ENCODE results near the gene VCL.

The VCL gene

DNA sequence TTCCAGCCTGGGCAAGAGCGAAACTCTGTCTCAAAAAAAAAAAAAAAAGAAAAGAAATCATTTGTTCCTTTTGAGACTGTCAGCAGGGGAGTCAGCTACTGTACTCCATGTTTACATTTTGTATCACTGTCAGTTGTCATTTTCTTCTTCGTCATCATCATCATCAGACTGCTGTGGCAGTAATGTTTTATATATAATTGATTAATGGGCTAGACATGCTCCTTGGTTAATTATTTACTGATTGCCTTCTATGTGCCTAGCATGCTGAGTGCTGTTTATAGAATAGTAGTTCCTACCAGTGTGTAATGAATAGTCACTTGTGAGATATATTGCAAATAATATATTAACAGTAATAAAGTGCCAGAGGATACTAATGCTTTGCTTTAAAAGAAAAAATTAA lies 50.5 kb downstream of the VCL start:
- TF ChIP-seq, protein P1, sequence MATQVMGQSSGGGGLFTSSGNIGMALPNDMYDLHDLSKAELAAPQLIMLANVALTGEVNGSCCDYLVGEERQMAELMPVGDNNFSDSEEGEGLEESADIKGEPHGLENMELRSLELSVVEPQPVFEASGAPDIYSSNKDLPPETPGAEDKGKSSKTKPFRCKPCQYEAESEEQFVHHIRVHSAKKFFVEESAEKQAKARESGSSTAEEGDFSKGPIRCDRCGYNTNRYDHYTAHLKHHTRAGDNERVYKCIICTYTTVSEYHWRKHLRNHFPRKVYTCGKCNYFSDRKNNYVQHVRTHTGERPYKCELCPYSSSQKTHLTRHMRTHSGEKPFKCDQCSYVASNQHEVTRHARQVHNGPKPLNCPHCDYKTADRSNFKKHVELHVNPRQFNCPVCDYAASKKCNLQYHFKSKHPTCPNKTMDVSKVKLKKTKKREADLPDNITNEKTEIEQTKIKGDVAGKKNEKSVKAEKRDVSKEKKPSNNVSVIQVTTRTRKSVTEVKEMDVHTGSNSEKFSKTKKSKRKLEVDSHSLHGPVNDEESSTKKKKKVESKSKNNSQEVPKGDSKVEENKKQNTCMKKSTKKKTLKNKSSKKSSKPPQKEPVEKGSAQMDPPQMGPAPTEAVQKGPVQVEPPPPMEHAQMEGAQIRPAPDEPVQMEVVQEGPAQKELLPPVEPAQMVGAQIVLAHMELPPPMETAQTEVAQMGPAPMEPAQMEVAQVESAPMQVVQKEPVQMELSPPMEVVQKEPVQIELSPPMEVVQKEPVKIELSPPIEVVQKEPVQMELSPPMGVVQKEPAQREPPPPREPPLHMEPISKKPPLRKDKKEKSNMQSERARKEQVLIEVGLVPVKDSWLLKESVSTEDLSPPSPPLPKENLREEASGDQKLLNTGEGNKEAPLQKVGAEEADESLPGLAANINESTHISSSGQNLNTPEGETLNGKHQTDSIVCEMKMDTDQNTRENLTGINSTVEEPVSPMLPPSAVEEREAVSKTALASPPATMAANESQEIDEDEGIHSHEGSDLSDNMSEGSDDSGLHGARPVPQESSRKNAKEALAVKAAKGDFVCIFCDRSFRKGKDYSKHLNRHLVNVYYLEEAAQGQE (IDR thresholded peaks at IDR 0.05; ENCODE audit: low read depth): no peak
- no peak for TF ChIP-seq TAF1 (IDR thresholded peaks at IDR 0.05; ENCODE audit: low read depth)
- TF ChIP-seq FOXM1 (IDR thresholded peaks at IDR 0.05; ENCODE audit: borderline replicate concordance, low read depth): no peak
- TF ChIP-seq EP300 (IDR thresholded peaks at IDR 0.05; ENCODE audit: borderline replicate concordance): no peak
- TF ChIP-seq, protein P2, sequence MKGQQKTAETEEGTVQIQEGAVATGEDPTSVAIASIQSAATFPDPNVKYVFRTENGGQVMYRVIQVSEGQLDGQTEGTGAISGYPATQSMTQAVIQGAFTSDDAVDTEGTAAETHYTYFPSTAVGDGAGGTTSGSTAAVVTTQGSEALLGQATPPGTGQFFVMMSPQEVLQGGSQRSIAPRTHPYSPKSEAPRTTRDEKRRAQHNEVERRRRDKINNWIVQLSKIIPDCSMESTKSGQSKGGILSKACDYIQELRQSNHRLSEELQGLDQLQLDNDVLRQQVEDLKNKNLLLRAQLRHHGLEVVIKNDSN (IDR thresholded peaks at IDR 0.05): no peak
- no peak for TF ChIP-seq YY1 (IDR thresholded peaks at IDR 0.05; ENCODE audit: low read depth)
- TF ChIP-seq CEBPB (IDR thresholded peaks at IDR 0.05): no peak
- no peak for TF ChIP-seq TEAD4 (IDR thresholded peaks at IDR 0.05)

DNA sequence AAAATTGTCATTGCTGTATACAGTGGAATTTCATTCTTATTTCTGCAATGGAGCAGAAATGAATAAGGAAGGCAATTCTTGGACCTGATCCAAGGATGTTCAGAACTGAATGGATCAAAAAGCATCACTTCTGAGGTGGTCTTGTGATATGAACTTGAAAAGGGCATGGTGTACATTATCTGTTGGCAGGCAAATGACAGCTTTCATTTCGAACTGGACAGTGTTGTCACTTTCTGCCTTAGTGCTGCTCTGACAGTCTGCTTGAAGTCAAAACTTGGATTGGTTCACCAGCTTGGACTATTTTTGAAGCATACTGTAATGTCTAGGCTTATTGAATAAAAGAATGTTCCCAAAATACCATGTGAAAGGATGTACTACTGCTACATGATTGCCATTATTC lies 52.0 kb downstream of the VCL start:
- TF ChIP-seq, protein P1 (IDR thresholded peaks at IDR 0.05; ENCODE audit: low read depth): no peak
- TF ChIP-seq NFIC (IDR thresholded peaks at IDR 0.05) (no peak; the same call in 1 of the 2 replicates), FOXM1 (IDR thresholded peaks at IDR 0.05; ENCODE audit: borderline replicate concordance, low read depth) (no peak), RAD21 (IDR thresholded peaks at IDR 0.05; ENCODE audit: low read depth) (no peak), TCF12 (IDR thresholded peaks at IDR 0.05; ENCODE audit: low read depth) (no peak), CREB1 (IDR thresholded peaks at IDR 0.05; ENCODE audit: low read depth) (no peak), CEBPB (IDR thresholded peaks at IDR 0.05) (no peak), EP300 (IDR thresholded peaks at IDR 0.05; ENCODE audit: borderline replicate concordance) (no peak), TEAD4 (IDR thresholded peaks at IDR 0.05) (no peak), ZBTB7A (IDR thresholded peaks at IDR 0.05; ENCODE audit: low read depth) (no peak), TAF1 (IDR thresholded peaks at IDR 0.05; ENCODE audit: low read depth) (no peak), EGR1 (IDR thresholded peaks at IDR 0.05) (no peak), YY1 (IDR thresholded peaks at IDR 0.05; ENCODE audit: low read depth) (no peak)
- TF ChIP-seq, protein P3, sequence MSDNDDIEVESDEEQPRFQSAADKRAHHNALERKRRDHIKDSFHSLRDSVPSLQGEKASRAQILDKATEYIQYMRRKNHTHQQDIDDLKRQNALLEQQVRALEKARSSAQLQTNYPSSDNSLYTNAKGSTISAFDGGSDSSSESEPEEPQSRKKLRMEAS (IDR thresholded peaks at IDR 0.05): no peak
- TF ChIP-seq, protein P2 (IDR thresholded peaks at IDR 0.05): no peak

DNA sequence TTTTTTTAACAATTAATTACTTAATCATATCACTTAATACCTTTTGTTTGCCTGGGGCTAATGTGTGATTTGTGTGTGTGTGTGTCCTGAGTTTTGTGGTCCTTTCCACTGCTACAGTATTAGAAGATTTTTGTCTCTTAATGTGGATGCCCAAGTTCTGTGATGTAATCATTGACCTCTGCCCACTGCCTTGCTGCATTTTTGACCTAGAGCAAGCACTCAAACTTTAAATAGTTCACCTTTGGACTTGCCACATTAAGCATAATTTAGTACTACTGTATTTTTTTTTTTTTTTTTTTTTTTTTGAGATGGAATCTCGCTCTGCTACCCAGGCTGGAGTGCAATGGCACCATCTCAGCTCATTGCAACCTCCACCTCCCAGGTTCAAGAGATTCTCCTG lies 52.7 kb downstream of the VCL start:
- no peak for TF ChIP-seq CEBPB (IDR thresholded peaks at IDR 0.05)
- no peak for TF ChIP-seq YY1 (IDR thresholded peaks at IDR 0.05; ENCODE audit: low read depth)
- TF ChIP-seq TCF12 (IDR thresholded peaks at IDR 0.05; ENCODE audit: low read depth): no peak

DNA sequence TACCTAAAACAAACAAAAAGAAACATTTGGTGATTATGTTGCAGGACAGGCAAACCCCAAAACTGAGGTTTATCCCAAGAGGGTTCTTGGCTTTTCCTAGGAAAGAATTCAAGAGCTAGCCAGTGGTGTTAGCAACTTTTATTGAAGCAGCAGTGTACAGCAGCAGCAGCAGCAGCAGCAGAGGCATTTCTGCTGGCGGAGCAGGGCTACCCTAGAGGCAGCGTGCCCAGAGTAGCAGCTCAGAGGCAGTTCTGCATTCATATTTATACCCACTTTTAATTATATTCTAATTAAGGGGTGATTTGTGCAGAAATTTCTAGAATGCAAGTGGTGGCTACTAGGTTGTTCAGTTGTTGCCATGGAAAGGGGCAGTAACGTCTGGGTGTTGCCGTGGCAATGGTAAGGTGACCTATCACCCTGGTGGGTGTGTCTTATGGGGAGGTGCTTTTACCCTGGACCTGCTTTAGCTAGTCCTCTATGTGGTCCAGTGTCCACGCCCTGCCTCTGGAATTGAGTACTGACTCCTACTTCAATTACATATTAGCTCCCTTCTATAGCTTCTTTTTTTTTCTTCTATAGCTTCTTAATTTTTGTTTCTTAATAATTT lies 53.9 kb downstream of the VCL start:
- TF ChIP-seq, protein P2 (IDR thresholded peaks at IDR 0.05): no peak
- TF ChIP-seq, protein P3 (IDR thresholded peaks at IDR 0.05): no peak
- TF ChIP-seq TCF12 (IDR thresholded peaks at IDR 0.05; ENCODE audit: low read depth) (no peak), TEAD4 (IDR thresholded peaks at IDR 0.05) (no peak), ZBTB7A (IDR thresholded peaks at IDR 0.05; ENCODE audit: low read depth) (no peak), NFIC (IDR thresholded peaks at IDR 0.05) (no peak), CEBPB (IDR thresholded peaks at IDR 0.05) (no peak), FOXM1 (IDR thresholded peaks at IDR 0.05; ENCODE audit: borderline replicate concordance, low read depth) (no peak), YY1 (IDR thresholded peaks at IDR 0.05; ENCODE audit: low read depth) (no peak), RAD21 (IDR thresholded peaks at IDR 0.05; ENCODE audit: low read depth) (no peak)
- TF ChIP-seq, protein P1 (IDR thresholded peaks at IDR 0.05; ENCODE audit: low read depth): no peak
